Heart left ventricle (tissue), 16 donors: ENCODE data around the gene RNF144B. TPM values are rescaled to one million over a fixed set of nuclear protein-coding genes. Genes with fewer than 3 reads are reported as not detected.

Source experiments
- ATAC-seq, 4 donors: fragments of 200-7000 bp; cut with Tn5 transposase; one replicate each; pipeline ENCODE4 v1.9.1; 2020 to 2022; ENCODE audit warnings: moderate library complexity in 4 of 4, mild to moderate bottlenecking in 3 of 4, moderate number of reproducible peaks in 1 of 4
- DNase-seq, 5 donors: peaks; one replicate each; pipeline ENCODE4 v3.0.0-alpha.2; 2020
- H3K27ac ChIP-seq, 12 donors: fragments of 200-600 bp; sonication (generic) in 4 of 12; one replicate each; pipeline versions ENCODE4 v1.5.0 to v1.8.0; 2016 to 2022; ENCODE audit warnings: mild to moderate bottlenecking in 2 of 12
- H3K27me3 ChIP-seq, 9 donors: fragments of 200-600 bp; sonication (generic) in 2 of 9; one replicate each; pipeline versions ENCODE4 v1.5.1 to v1.8.0; 2016 to 2022; ENCODE audit warnings: mild to moderate bottlenecking in 3 of 9
- H3K36me3 ChIP-seq, 9 donors: fragments of 200-600 bp; sonication (generic) in 2 of 9; one replicate each; pipeline versions ENCODE4 v1.5.0 to v1.8.0; 2018 to 2022; ENCODE audit warnings: mild to moderate bottlenecking in 2 of 9
- H3K4me1 ChIP-seq, 12 donors: fragments of 200-600 bp; sonication (generic) in 4 of 12; one replicate each; pipeline versions ENCODE4 v1.5.0 to v1.8.0; 2016 to 2022; ENCODE audit warnings: mild to moderate bottlenecking in 3 of 12
- H3K4me3 ChIP-seq, 12 donors: fragments of 200-600 bp; sonication (generic) in 4 of 12; one replicate each; pipeline versions ENCODE4 v1.5.0 to v1.8.0; 2017 to 2022; ENCODE audit warnings: mild to moderate bottlenecking in 9 of 12, moderate library complexity in 4 of 12
- H3K9me3 ChIP-seq, 12 donors: fragments of 200-600 bp; sonication (generic) in 4 of 12; one replicate each; pipeline versions ENCODE4 v1.5.0 to v1.8.0; 2016 to 2022; ENCODE audit warnings: mild to moderate bottlenecking in 1 of 12
- POLR2A ChIP-seq, 2 donors: fragments of 450-650 bp; IDR thresholded peaks; one replicate each; pipeline ENCODE4 v1.6.1; 2017; ENCODE audit warnings: antibody characterized with exemption in 2 of 2, mild to moderate bottlenecking in 2 of 2, moderate library complexity in 2 of 2
- WGBS, 4 donors: extraction: QIAGEN DNeasy Blood & Tissue Kit in 2 of 4; methylation state at CpG; one replicate each; pipeline versions ENCODE4 v1.1.5 to v1.1.7; 2013 to 2018; 5-methylcytosine and 5-hydroxymethylcytosine counted together
- intact Hi-C, 10 donors: fragments of 100-400 bp; cut with DNase I; formaldehyde crosslinking; loops; one replicate each; pipeline versions ENCODE4 v1.11.1 to v1.14.2; 2022
- polyA plus RNA-seq, 2 donors: library from polyadenylated mRNA; stranded (reverse); fragments of 200-250 nt; gene quantifications; one replicate each; pipeline ENCODE4 v1.2.3, GENCODE V29; 2013
- total RNA-seq, 9 donors: library from RNA; depleted of rRNA in 2 of 9; stranded (reverse); fragments of >200 nt in 2 of 9; fragmentation: NEBNext Ultra II Directional in 3 of 9; extraction: Animal tissue kit (Norgen Biotek cat#: 25700) in 3 of 9; gene quantifications; one replicate each; pipeline versions ENCODE4 v1.1.0 to v1.2.4, GENCODE V29; 2016 to 2023
- TF ChIP-seq, protein P1 (sequence below), 12 donors: fragments of 200-600 bp; sonication (generic) in 4 of 12; IDR thresholded peaks; one replicate each; pipeline versions ENCODE4 v1.5.0 to v1.8.0; 2018 to 2022; ENCODE audit warnings: antibody characterized with exemption in 12 of 12, mild to moderate bottlenecking in 5 of 12
- donor health status: ischemic (EF 13 %, LVEDD 7.1; RV severe dilation, severe dysfunction).
- donor health status: healthy with polysubstance abuse.
- donor health status: DM: no; HTN: yes; CAD: no.
- donor health status: DM: no; HTN: no; CAD: no.
- donor health status: ischemic (EF 25% LVEDD 6.9; RV normal size, moderate dysfunction).
- donor health status: ischemic (EF 25% LVEDD 5.7; RV mildly dilated, moderate dysfunction).
- donor health status: healthy.
- donor health status: DM: yes; HTN: yes; CAD: no.
- donor health status: ischemic (EF 35%, LVEDD 5.7; RV mildly dilated, moderate dysfunction).
- donor health status: nonischemic (EF 11% LVEDD 7.7; RV severe dilation, severe dysfunction).
- donor health status: DM: yes; HTN: yes; CAD: no.
- donor health status: PGD.
- donor health status: ischemic (EF 29% LVEDD 5.4; RV normal size, mild dysfunction).
- donor health status: nonischemic (EF 23%, LVEDD 6.1; RV moderate dilation, normal function).

Gene RNF144B
- total and polyA plus RNA-seq, 11 donors = 6.1 to 20.7 (median 9.6) TPM

DNA sequence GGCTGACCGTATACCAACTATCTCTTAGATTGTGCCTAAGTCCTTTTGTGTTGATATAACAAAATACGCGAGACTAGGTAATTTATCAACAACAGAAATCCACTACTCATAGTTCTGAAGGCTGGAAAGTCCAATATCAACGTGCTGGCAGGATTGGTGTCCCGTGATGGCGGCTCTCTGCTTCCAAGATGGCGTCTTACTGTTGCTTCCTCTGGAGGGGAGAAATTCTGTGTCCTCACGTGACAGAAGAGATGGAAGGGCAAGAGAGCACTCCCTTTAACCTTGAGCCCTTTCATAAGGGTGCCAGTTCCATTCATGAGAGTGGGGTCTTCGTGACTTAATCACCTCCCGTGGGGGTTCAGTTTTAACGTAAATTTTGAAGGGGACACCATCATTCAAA, 28.1 kb downstream of the RNF144B start:
- WGBS, 4 donors = 94 to 97% (median 96%) methylated on average over 11 of the region's 11 CpGs
- Histone ChIP-seq H3K27ac (no peak overlapping the region), H3K36me3 (no peaks in the 10 kb centered on the region), H3K4me1 (peaks cover 0 to 46% (median 1%) of the 10 kb centered on the region in 12 donors), H3K9me3 (peaks cover 0 to 3% (median 0%) of the 10 kb centered on the region in 12 donors), H3K4me3 (no peak overlapping the region), H3K27me3 (no peaks in the 10 kb centered on the region)
- intact Hi-C loops = no loop called here
- no peak for DNase-seq
- TF ChIP-seq POLR2A (IDR thresholded peaks at IDR 0.05) = no peak
- TF ChIP-seq, protein P1, sequence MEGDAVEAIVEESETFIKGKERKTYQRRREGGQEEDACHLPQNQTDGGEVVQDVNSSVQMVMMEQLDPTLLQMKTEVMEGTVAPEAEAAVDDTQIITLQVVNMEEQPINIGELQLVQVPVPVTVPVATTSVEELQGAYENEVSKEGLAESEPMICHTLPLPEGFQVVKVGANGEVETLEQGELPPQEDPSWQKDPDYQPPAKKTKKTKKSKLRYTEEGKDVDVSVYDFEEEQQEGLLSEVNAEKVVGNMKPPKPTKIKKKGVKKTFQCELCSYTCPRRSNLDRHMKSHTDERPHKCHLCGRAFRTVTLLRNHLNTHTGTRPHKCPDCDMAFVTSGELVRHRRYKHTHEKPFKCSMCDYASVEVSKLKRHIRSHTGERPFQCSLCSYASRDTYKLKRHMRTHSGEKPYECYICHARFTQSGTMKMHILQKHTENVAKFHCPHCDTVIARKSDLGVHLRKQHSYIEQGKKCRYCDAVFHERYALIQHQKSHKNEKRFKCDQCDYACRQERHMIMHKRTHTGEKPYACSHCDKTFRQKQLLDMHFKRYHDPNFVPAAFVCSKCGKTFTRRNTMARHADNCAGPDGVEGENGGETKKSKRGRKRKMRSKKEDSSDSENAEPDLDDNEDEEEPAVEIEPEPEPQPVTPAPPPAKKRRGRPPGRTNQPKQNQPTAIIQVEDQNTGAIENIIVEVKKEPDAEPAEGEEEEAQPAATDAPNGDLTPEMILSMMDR (IDR thresholded peaks at IDR 0.05) = no peak
- ATAC-seq = no peak

DNA sequence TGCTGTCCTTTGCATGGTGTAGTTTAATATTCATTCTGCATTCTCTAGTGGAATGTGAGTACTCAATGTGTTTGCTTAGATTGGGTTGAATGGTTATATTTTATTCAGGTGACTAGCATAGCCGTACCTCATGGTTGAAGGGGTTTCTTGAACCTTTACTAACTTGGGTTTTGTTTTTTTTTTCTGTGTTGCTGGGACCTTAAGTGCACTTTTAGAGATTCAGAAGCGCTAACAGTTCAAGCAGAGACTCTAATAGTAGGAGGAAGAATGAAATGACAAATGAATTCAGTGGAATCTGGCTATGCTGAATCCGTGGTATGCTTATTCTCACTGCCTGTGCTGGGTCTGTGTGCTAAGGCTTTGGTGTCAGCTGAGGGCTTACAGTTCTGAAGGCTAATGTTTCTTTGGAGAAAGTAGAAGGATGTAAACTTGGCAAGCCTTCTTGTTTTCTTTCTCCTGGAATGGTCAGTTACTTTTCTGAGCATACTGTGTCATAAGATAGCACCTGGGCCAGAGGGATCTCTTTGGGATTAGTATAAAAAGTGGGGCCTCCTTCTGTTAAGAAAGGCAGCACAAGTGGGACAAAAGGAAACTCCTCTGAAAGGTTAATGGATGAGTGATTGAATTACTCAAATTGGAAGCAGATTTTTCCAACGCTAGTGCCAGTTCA, 28.7 kb downstream of the RNF144B start:
- Histone ChIP-seq H3K36me3 (no peaks in the 10 kb centered on the region), H3K4me1 (peaks cover 0 to 40% (median 0%) of the 10 kb centered on the region in 12 donors), H3K27ac (peak overlapping the region in 2 of 12 donors; percentile 39 to 55), H3K9me3 (peaks cover 0 to 3% (median 0%) of the 10 kb centered on the region in 12 donors), H3K27me3 (no peaks in the 10 kb centered on the region), H3K4me3 (no peak overlapping the region)
- DNase-seq = no peak
- 82 to 89% (median 87%) methylated on average over 4 of the region's 4 CpGs for WGBS, 4 donors
- intact Hi-C loops = no loop called here
- TF ChIP-seq POLR2A (IDR thresholded peaks at IDR 0.05) = no peak
- ATAC-seq = peak in 1 of 4 donors; percentile 38

DNA sequence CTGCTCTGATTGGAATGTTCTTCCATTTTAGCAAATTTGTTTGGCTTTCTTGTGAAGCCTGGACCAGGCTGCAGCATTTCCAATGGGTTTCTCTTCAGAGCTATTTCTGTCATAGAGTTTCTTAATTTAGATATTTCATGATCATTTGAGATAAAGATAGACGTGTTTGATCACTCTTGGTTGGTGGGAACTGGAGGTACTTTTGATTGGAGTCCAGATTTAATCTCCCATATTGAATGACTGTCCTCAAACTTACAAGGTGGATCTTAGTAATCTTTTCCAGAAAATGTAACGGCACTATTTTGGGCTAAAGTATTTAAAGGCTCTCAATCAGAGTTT, 29.2 kb downstream of the RNF144B start:
- WGBS, 4 donors = 55 to 59% (median 59%) methylated on average over 2 of the region's 2 CpGs
- Histone ChIP-seq H3K4me1 (peaks cover 0 to 40% (median under 1%) of the 10 kb centered on the region in 12 donors), H3K27ac (peak overlapping the region in 2 of 12 donors; percentile 39 to 55), H3K36me3 (no peaks in the 10 kb centered on the region), H3K4me3 (no peak overlapping the region), H3K9me3 (peaks cover 0 to 3% (median 0%) of the 10 kb centered on the region in 12 donors), H3K27me3 (no peaks in the 10 kb centered on the region)
- TF ChIP-seq POLR2A (IDR thresholded peaks at IDR 0.05) = no peak
- TF ChIP-seq, protein P1 (IDR thresholded peaks at IDR 0.05) = no peak
- intact Hi-C loops = no loop called here
- ATAC-seq (no peak), DNase-seq (no peak)

DNA sequence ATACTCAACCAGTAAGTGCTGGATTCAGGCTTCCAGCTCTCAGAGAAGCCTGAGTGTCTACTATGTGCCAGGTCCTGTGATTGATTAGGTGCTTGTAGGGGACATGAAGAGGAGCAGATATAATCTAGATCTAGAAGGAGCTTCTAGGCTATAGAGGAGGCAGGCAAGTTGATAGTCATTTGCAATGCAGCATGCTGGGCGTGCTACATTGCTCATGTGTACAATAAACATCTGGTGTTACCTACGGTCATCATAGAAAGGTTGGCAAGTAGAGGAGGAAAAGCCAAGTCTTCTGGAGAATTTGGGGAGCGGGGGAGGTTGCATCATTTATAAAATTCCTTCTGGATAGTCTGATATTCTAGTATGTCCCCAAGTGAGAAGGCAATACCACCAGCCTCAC, 33.2 kb downstream of the RNF144B start:
- H3K9me3 ChIP-seq = peaks cover 0 to 3% (median 0%) of the 10 kb centered on the region in 12 donors
- intact Hi-C loops = no loop called here
- H3K4me1 ChIP-seq = peaks cover 0 to 12% (median 6%) of the 10 kb centered on the region in 12 donors
- no peak for ATAC-seq
- H3K4me3 ChIP-seq = no peak overlapping the region
- no peaks in the 10 kb centered on the region for H3K36me3 ChIP-seq
- H3K27me3 ChIP-seq = no peaks in the 10 kb centered on the region
- no peak overlapping the region for H3K27ac ChIP-seq
- 79 to 95% (median 88%) methylated on average over 3 of the region's 3 CpGs for WGBS, 4 donors
- TF ChIP-seq POLR2A (IDR thresholded peaks at IDR 0.05) = no peak
- TF ChIP-seq, protein P1 (IDR thresholded peaks at IDR 0.05) = no peak
- DNase-seq = no peak

DNA sequence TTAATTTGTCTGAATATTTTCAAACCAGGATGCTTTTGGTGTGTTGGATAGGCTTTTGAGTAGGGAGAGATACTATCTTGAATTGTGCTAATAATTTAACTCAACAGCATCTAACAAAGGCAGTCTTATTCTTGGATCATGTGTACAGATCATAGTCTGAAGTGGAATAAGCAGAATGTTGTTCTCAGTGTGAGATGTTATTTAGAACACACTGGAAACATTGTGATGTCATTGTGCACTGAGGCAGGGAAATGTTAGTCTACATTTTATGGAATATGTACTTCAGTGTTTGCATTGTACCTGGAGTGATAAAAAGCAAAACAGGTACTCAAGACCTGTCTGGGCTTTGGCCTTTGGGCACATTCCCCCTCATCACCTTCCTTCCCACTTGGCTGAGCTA, 35.0 kb downstream of the RNF144B start:
- DNase-seq (no peak), ATAC-seq (no peak)
- no peak for TF ChIP-seq POLR2A (IDR thresholded peaks at IDR 0.05)
- Histone ChIP-seq H3K4me3 (no peak overlapping the region), H3K27ac (no peak overlapping the region), H3K9me3 (peaks cover 0 to under 1% (median 0%) of the 10 kb centered on the region in 12 donors), H3K4me1 (peaks cover 0 to 12% (median 0%) of the 10 kb centered on the region in 12 donors), H3K27me3 (no peaks in the 10 kb centered on the region), H3K36me3 (no peaks in the 10 kb centered on the region)
- intact Hi-C loops = no loop called here
